Astrocyte (in vitro differentiated cells and primary cell): ENCODE results near the gene SERINC4. TPM values are rescaled to one million over a fixed set of nuclear protein-coding genes. Genes with fewer than 3 reads are reported as not detected.

Experiments
- DNase-seq: peaks from one replicate; pipeline ENCODE4 v3.0.0-alpha.2; 2010; ENCODE audit warnings: low read depth
- FAIRE-seq: peaks from 2 replicates; lab custom pipeline; 2011; peaks lifted over from hg19 to GRCh38; lab: Jason Lieb, UNC
- H2AFZ ChIP-seq: 2 replicates; pipeline ENCODE4 v1.6.0; 2012; ENCODE audit warnings: low read depth, low read length, inconsistent platforms
- H3K27ac ChIP-seq: 2 replicates; pipeline ENCODE4 v1.5.1; 2011; ENCODE audit warnings: low read depth, low read length, inconsistent platforms
- H3K27me3 ChIP-seq: 2 replicates; pipeline ENCODE4 v1.6.0; 2011; ENCODE audit warnings: low read length, inconsistent platforms; ENCODE audit not compliant: insufficient read depth
- H3K36me3 ChIP-seq: 2 replicates; pipeline ENCODE4 v1.5.1; 2011; ENCODE audit warnings: low read length, inconsistent platforms; ENCODE audit not compliant: insufficient read depth
- H3K4me1 ChIP-seq: 2 replicates; pipeline ENCODE4 v1.5.1; 2011; ENCODE audit warnings: low read length, inconsistent platforms; ENCODE audit not compliant: insufficient read depth
- H3K4me2 ChIP-seq: 2 replicates; pipeline ENCODE4 v1.6.0; 2012; ENCODE audit warnings: low read length, inconsistent platforms
- H3K4me3 ChIP-seq: 2 replicates; pipeline ENCODE4 v1.5.1; 2011; ENCODE audit warnings: low read depth, mild to moderate bottlenecking, low read length, inconsistent platforms; ENCODE audit not compliant: insufficient read depth
- H3K79me2 ChIP-seq: 2 replicates; pipeline ENCODE4 v1.6.0; 2012; ENCODE audit warnings: mild to moderate bottlenecking, low read length, inconsistent platforms; ENCODE audit not compliant: insufficient read depth
- H3K9ac ChIP-seq: 2 replicates; pipeline ENCODE4 v1.6.0; 2012; ENCODE audit warnings: mild to moderate bottlenecking, low read length, inconsistent platforms
- H3K9me3 ChIP-seq: 2 replicates; pipeline ENCODE4 v1.5.1; 2012; ENCODE audit warnings: low read depth, mild to moderate bottlenecking, low read length, inconsistent platforms; ENCODE audit not compliant: insufficient read depth
- H4K20me1 ChIP-seq: 2 replicates; pipeline ENCODE4 v1.6.0; 2012; ENCODE audit warnings: low read length, inconsistent platforms; ENCODE audit not compliant: insufficient read depth
- H3K27ac Mint-ChIP-seq: one replicate; pipeline ENCODE4 v1.8.0; 2021; ENCODE audit warnings: mild to moderate bottlenecking, mixed read lengths; ENCODE audit not compliant: unreplicated experiment
- H3K27me3 Mint-ChIP-seq: one replicate; pipeline ENCODE4 v1.8.0; 2021; ENCODE audit warnings: low read depth, mixed read lengths; ENCODE audit not compliant: unreplicated experiment
- H3K36me3 Mint-ChIP-seq: one replicate; pipeline ENCODE4 v1.8.0; 2021; ENCODE audit warnings: low read depth, mixed read lengths; ENCODE audit not compliant: unreplicated experiment
- H3K4me1 Mint-ChIP-seq: one replicate; pipeline ENCODE4 v1.8.0; 2021; ENCODE audit warnings: low read depth, mixed read lengths; ENCODE audit not compliant: unreplicated experiment
- H3K4me3 Mint-ChIP-seq: one replicate; pipeline ENCODE4 v1.8.0; 2021; ENCODE audit warnings: mild to moderate bottlenecking, moderate library complexity, mixed read lengths; ENCODE audit not compliant: unreplicated experiment
- H3K9me3 Mint-ChIP-seq: one replicate; pipeline ENCODE4 v1.8.0; 2021; ENCODE audit warnings: mild to moderate bottlenecking, mixed read lengths; ENCODE audit not compliant: unreplicated experiment
- CTCF ChIP-seq: IDR thresholded peaks from 2 replicates; pipeline ENCODE4 v1.5.1; 2011; ENCODE audit warnings: low read depth, mild to moderate bottlenecking, inconsistent platforms, low read length, moderate library complexity; ENCODE audit not compliant: insufficient read depth
- EZH2 ChIP-seq: IDR thresholded peaks from 2 replicates; pipeline ENCODE4 v1.6.1; 2012; ENCODE audit warnings: mild to moderate bottlenecking, low read length, inconsistent platforms; ENCODE audit not compliant: insufficient read depth
- total RNA-seq: library from RNA; stranded (reverse); gene quantifications from 2 replicates; pipeline ENCODE4 v1.2.1, GENCODE V29; 2021

Gene SERINC4
- total RNA-seq, 1 donor from 2014 or later, result 0.30 TPM

GRCh38 chr15:43762824-43763223 lies 37.2 kb downstream of the SERINC4 start:
- no peak for TF ChIP-seq EZH2
- no peak for TF ChIP-seq CTCF
- H3K4me1 ChIP-seq, result no peaks in the 10 kb centered on the region
- FAIRE-seq (no peak), DNase-seq (no peak)
- Mint-ChIP-seq H3K4me3 (no peak overlapping the region), H3K36me3 (peaks cover 13% of the 10 kb centered on the region), H3K27ac (no peak overlapping the region), H3K9me3 (no peaks in the 10 kb centered on the region), H3K4me1 (peaks cover 2% of the 10 kb centered on the region), H3K27me3 (no peaks in the 10 kb centered on the region)
- no peaks in the 10 kb centered on the region for H3K27me3 ChIP-seq
- no peaks in the 10 kb centered on the region for H3K9me3 ChIP-seq
- peaks cover 31% of the 10 kb centered on the region for H3K79me2 ChIP-seq
- peaks cover 69% of the 10 kb centered on the region for H3K36me3 ChIP-seq
- no peak overlapping the region for H3K4me3 ChIP-seq
- H3K27ac ChIP-seq, result peak overlapping the region; percentile 12
- H2AFZ ChIP-seq, result no peak overlapping the region
- H4K20me1 ChIP-seq, result peaks cover 74% of the 10 kb centered on the region
- H3K9ac ChIP-seq, result no peak overlapping the region
- no peak overlapping the region for H3K4me2 ChIP-seq

- Histone ChIP-seq H3K36me3 (peaks cover 36% of the 10 kb centered on the region), H3K27me3 (no peaks in the 10 kb centered on the region), H3K79me2 (peaks cover 100% of the 10 kb centered on the region), H3K4me3 (no peak overlapping the region), H4K20me1 (peaks cover 96% of the 10 kb centered on the region), H3K9ac (no peak overlapping the region), H3K4me2 (peak overlapping the region; percentile 49), H3K9me3 (no peaks in the 10 kb centered on the region), H3K4me1 (peaks cover 12% of the 10 kb centered on the region), H2AFZ (no peak overlapping the region), H3K27ac (no peak overlapping the region)
- TF ChIP-seq EZH2 (no peak), CTCF (no peak)
- Mint-ChIP-seq H3K36me3 (peaks cover 4% of the 10 kb centered on the region), H3K4me3 (no peak overlapping the region), H3K27me3 (no peaks in the 10 kb centered on the region), H3K4me1 (peaks cover 14% of the 10 kb centered on the region), H3K27ac (no peak overlapping the region), H3K9me3 (no peaks in the 10 kb centered on the region)
- DNase-seq (no peak), FAIRE-seq (no peak)
These were observed 48.1 kb downstream of the SERINC4 start for GRCh38 chr15:43751885-43752284.

GRCh38 chr15:43749690-43750345 lies 50.2 kb downstream of the SERINC4 start:
- Histone ChIP-seq H3K4me1 (peaks cover 16% of the 10 kb centered on the region), H4K20me1 (peaks cover 79% of the 10 kb centered on the region), H2AFZ (no peak overlapping the region), H3K9me3 (no peaks in the 10 kb centered on the region), H3K27ac (no peak overlapping the region), H3K4me2 (peak overlapping the region; percentile 67), H3K4me3 (no peak overlapping the region), H3K27me3 (no peaks in the 10 kb centered on the region), H3K9ac (peak overlapping the region; percentile 14), H3K79me2 (peaks cover 87% of the 10 kb centered on the region), H3K36me3 (peaks cover 24% of the 10 kb centered on the region)
- H3K27ac Mint-ChIP-seq, result no peak overlapping the region
- H3K4me1 Mint-ChIP-seq, result peaks cover 14% of the 10 kb centered on the region
- no peak overlapping the region for H3K4me3 Mint-ChIP-seq
- no peaks in the 10 kb centered on the region for H3K9me3 Mint-ChIP-seq
- TF ChIP-seq EZH2 (no peak), CTCF (no peak)
- no peak for FAIRE-seq
- H3K27me3 Mint-ChIP-seq, result no peaks in the 10 kb centered on the region
- H3K36me3 Mint-ChIP-seq, result peaks cover 2% of the 10 kb centered on the region
- DNase-seq, result peak; percentile 5
